ENCODE results near the gene FKTN. TPM values are rescaled to one million over a fixed set of nuclear protein-coding genes. Genes with fewer than 3 reads are reported as not detected.

Gene FKTN
- polyA plus RNA-seq, 1 of the 3 experiments (the other 2 are of a cell fraction) = 5.3 TPM

DNA sequence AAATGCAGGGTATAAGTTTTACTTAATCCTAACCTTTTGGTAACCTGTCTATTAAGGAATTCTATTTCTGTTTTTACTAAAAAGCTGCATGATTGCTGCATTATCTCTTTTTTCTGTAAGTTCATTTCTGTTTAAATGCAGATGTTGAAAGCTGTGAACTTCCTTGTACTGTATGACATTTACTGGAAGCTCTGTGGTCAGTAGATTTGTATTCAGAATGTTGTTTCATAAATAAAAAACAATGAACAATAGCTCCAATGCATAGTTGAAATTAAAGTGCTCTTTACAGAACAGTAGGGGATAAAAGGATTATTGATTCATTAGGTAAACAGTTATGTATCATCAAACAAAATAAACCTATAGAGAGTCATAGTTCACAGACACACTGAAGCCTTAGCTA is 46.5 kb upstream of the FKTN start:
- Histone ChIP-seq H3K9ac (no peak overlapping the region), H2AFZ (ENCODE audit: low read depth) (no peak overlapping the region), H3K9me3 (no peaks in the 10 kb centered on the region), H3K79me2 (ENCODE audit: insufficient read depth) (no peaks in the 10 kb centered on the region), H3K4me3 (ENCODE audit: low read depth in 2 of 2, low read length in 1 of 2) (no peak overlapping the region), H4K20me1 (ENCODE audit: insufficient read depth) (no peaks in the 10 kb centered on the region), H3K27me3 (ENCODE audit: insufficient read depth) (no peaks in the 10 kb centered on the region), H3K9me2 (no peaks in the 10 kb centered on the region), H3K4me1 (ENCODE audit: control insufficient read depth in 1 of 2, insufficient read depth in 2 of 2, low read depth in 1 of 2, low read length in 1 of 2) (peaks cover 0 to 9% of the 10 kb centered on the region in 2 experiments; a peak in 1 of 4 replicates), H3K36me3 (replicated peaks in 1 of 2; ENCODE audit: control insufficient read depth in 1 of 2, insufficient read depth in 2 of 2, low read length in 1 of 2) (peaks cover 34 to 40% of the 10 kb centered on the region in 2 experiments), H3K27ac (ENCODE audit: low read depth in 2 of 2, low read length in 1 of 2) (no peak overlapping the region), H3F3A (replicated peaks; ENCODE audit: insufficient read depth) (peaks cover 16% of the 10 kb centered on the region), H3K4me2 (no peak overlapping the region)
- TF ChIP-seq RXRA (IDR thresholded peaks at IDR 0.05; ENCODE audit: borderline replicate concordance, low read depth) = no peak
- no peak for TF ChIP-seq RAD21 (IDR thresholded peaks at IDR 0.05; ENCODE audit: low read length)
- TF ChIP-seq YY1 (IDR thresholded peaks at IDR 0.05; ENCODE audit: low read depth) = no peak
- TF ChIP-seq, protein P1, sequence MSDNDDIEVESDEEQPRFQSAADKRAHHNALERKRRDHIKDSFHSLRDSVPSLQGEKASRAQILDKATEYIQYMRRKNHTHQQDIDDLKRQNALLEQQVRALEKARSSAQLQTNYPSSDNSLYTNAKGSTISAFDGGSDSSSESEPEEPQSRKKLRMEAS (IDR thresholded peaks at IDR 0.05; ENCODE audit: low read depth) = no peak
- no peak for TF ChIP-seq SMC3 (IDR thresholded peaks at IDR 0.05; ENCODE audit: low read depth, low read length)
- TF ChIP-seq, protein P2, sequence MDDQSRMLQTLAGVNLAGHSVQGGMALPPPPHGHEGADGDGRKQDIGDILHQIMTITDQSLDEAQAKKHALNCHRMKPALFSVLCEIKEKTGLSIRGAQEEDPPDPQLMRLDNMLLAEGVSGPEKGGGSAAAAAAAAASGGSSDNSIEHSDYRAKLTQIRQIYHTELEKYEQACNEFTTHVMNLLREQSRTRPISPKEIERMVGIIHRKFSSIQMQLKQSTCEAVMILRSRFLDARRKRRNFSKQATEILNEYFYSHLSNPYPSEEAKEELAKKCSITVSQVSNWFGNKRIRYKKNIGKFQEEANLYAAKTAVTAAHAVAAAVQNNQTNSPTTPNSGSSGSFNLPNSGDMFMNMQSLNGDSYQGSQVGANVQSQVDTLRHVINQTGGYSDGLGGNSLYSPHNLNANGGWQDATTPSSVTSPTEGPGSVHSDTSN (IDR thresholded peaks at IDR 0.05) = no peak
- TF ChIP-seq FOSL2 (IDR thresholded peaks at IDR 0.05; ENCODE audit: borderline replicate concordance, low read depth) = no peak
- TF ChIP-seq ELF1 (IDR thresholded peaks at IDR 0.05) = no peak
- TF ChIP-seq, protein P3, sequence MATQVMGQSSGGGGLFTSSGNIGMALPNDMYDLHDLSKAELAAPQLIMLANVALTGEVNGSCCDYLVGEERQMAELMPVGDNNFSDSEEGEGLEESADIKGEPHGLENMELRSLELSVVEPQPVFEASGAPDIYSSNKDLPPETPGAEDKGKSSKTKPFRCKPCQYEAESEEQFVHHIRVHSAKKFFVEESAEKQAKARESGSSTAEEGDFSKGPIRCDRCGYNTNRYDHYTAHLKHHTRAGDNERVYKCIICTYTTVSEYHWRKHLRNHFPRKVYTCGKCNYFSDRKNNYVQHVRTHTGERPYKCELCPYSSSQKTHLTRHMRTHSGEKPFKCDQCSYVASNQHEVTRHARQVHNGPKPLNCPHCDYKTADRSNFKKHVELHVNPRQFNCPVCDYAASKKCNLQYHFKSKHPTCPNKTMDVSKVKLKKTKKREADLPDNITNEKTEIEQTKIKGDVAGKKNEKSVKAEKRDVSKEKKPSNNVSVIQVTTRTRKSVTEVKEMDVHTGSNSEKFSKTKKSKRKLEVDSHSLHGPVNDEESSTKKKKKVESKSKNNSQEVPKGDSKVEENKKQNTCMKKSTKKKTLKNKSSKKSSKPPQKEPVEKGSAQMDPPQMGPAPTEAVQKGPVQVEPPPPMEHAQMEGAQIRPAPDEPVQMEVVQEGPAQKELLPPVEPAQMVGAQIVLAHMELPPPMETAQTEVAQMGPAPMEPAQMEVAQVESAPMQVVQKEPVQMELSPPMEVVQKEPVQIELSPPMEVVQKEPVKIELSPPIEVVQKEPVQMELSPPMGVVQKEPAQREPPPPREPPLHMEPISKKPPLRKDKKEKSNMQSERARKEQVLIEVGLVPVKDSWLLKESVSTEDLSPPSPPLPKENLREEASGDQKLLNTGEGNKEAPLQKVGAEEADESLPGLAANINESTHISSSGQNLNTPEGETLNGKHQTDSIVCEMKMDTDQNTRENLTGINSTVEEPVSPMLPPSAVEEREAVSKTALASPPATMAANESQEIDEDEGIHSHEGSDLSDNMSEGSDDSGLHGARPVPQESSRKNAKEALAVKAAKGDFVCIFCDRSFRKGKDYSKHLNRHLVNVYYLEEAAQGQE (IDR thresholded peaks at IDR 0.05; ENCODE audit: low read depth, low read length) = no peak
- no peak for TF ChIP-seq MEF2A (IDR thresholded peaks at IDR 0.05; ENCODE audit: borderline replicate concordance, low read depth)
- no peak for TF ChIP-seq TEAD4 (IDR thresholded peaks at IDR 0.05; ENCODE audit: borderline replicate concordance, insufficient read depth)
- no peak for TF ChIP-seq NRF1 (IDR thresholded peaks at IDR 0.05; ENCODE audit: low read depth, low read length)
- no peak for DNase-seq
- CTCF ChIA-PET = no interaction called here
- POLR2A ChIA-PET = no interaction called here

DNA sequence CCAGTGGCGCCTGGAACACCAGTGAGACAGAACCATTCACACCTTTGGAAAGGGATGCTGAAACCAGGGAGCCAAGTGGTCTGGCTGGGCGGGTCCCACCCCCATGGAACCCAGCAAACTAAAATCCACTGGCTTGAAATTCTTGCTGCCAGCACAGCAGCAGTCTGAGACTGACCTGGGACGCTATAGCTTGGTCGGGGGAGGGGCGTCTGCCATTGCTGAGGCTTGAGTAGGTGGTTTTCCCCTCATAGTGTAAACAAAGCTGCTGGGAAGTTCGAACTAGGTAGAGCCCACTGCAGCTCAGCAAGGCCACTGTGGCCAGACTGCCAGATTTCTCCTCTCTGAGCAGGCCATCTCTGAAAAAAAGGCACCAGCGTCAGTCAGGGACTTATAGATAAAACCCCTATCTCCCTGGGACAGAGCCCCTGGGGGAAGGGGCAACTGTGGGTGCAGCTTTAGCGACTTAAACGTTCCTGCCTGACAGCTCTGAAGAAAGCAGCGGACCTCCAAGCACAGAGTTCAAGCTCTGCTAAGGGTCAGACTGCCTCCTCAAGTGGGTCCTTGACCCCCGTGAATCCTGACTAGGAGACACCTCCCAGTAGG is 42.0 kb upstream of the FKTN start:
- Histone ChIP-seq H3K4me2 (no peak overlapping the region), H3K9ac (no peak overlapping the region), H3K9me2 (no peaks in the 10 kb centered on the region), H3K79me2 (ENCODE audit: insufficient read depth) (no peaks in the 10 kb centered on the region), H3K36me3 (replicated peaks in 1 of 2; ENCODE audit: control insufficient read depth in 1 of 2, insufficient read depth in 2 of 2, low read length in 1 of 2) (peaks cover 25 to 32% of the 10 kb centered on the region in 2 experiments), H3K9me3 (no peaks in the 10 kb centered on the region), H3F3A (replicated peaks; ENCODE audit: insufficient read depth) (peaks cover 2% of the 10 kb centered on the region), H3K4me3 (ENCODE audit: low read depth in 2 of 2, low read length in 1 of 2) (no peak overlapping the region), H4K20me1 (ENCODE audit: insufficient read depth) (no peaks in the 10 kb centered on the region), H2AFZ (ENCODE audit: low read depth) (no peak overlapping the region), H3K27ac (ENCODE audit: low read depth in 2 of 2, low read length in 1 of 2) (no peak overlapping the region), H3K4me1 (ENCODE audit: control insufficient read depth in 1 of 2, insufficient read depth in 2 of 2, low read depth in 1 of 2, low read length in 1 of 2) (no peaks in the 10 kb centered on the region), H3K27me3 (ENCODE audit: insufficient read depth) (no peaks in the 10 kb centered on the region)
- TF ChIP-seq NFIC (IDR thresholded peaks at IDR 0.05; ENCODE audit: borderline replicate concordance) (no peak), YY1 (IDR thresholded peaks at IDR 0.05; ENCODE audit: low read depth) (no peak), CTCF (IDR thresholded peaks at IDR 0.05) (no peak), RXRA (IDR thresholded peaks at IDR 0.05; ENCODE audit: borderline replicate concordance, low read depth) (no peak), POLR2AphosphoS5 (IDR thresholded peaks at IDR 0.05; ENCODE audit: low read depth, low read length) (no peak), ELF1 (IDR thresholded peaks at IDR 0.05) (no peak), FOSL2 (IDR thresholded peaks at IDR 0.05; ENCODE audit: borderline replicate concordance, low read depth) (no peak)
- TF ChIP-seq, protein P4, sequence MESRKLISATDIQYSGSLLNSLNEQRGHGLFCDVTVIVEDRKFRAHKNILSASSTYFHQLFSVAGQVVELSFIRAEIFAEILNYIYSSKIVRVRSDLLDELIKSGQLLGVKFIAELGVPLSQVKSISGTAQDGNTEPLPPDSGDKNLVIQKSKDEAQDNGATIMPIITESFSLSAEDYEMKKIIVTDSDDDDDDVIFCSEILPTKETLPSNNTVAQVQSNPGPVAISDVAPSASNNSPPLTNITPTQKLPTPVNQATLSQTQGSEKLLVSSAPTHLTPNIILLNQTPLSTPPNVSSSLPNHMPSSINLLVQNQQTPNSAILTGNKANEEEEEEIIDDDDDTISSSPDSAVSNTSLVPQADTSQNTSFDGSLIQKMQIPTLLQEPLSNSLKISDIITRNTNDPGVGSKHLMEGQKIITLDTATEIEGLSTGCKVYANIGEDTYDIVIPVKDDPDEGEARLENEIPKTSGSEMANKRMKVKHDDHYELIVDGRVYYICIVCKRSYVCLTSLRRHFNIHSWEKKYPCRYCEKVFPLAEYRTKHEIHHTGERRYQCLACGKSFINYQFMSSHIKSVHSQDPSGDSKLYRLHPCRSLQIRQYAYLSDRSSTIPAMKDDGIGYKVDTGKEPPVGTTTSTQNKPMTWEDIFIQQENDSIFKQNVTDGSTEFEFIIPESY (IDR thresholded peaks at IDR 0.05; ENCODE audit: borderline replicate concordance, low read depth) = no peak
- ChIA-PET CTCF (no interaction called here), POLR2A (no interaction called here)
- 94% methylated on average over 10 of the region's 11 CpGs for WGBS (ENCODE audit: low lambda C conversion rate)
- DNase-seq = no peak
